CD14-positive monocyte (primary cell): ENCODE results near the gene TNFAIP8L3. TPM values are rescaled to one million over a fixed set of nuclear protein-coding genes. Genes with fewer than 3 reads are reported as not detected.

Experiments
- DNase-seq, 3 donors: peaks; one replicate each; pipeline ENCODE4 v3.0.0-alpha.2; 2011 to 2022
- H2AFZ ChIP-seq: 2 replicates; pipeline ENCODE4 v1.6.0; 2012; ENCODE audit warnings: mild to moderate bottlenecking, low read depth, low read length, inconsistent platforms; ENCODE audit not compliant: insufficient read depth, poor library complexity, severe bottlenecking
- H3K27ac ChIP-seq, 2 donors: 1 replicate in 1 of 2; 2 replicates in 1 of 2; pipeline ENCODE4 v1.5.1; 2012 to 2013; ENCODE audit warnings: low read length in 2 of 2, control low read depth in 1 of 2, inconsistent platforms in 1 of 2, low read depth in 1 of 2, mild to moderate bottlenecking in 1 of 2
- H3K27me3 ChIP-seq, 2 donors: one replicate each; pipeline versions ENCODE4 v1.6.0 to v1.6.1; 2011 to 2013; ENCODE audit warnings: low read length in 2 of 2; ENCODE audit not compliant: control insufficient read depth in 2 of 2, insufficient read depth in 2 of 2
- H3K36me3 ChIP-seq, 2 donors: replicated peaks in 1 of 2; 1 replicate in 1 of 2; 2 replicates in 1 of 2; pipeline versions ENCODE4 v1.5.1 to v1.6.1; 2012 to 2013; ENCODE audit warnings: low read length in 2 of 2, control low read depth in 1 of 2, inconsistent platforms in 1 of 2, mild to moderate bottlenecking in 1 of 2; ENCODE audit not compliant: insufficient read depth in 2 of 2, control insufficient read depth in 1 of 2
- H3K4me1 ChIP-seq, 2 donors: 1 replicate in 1 of 2; 2 replicates in 1 of 2; pipeline versions ENCODE4 v1.5.1 to v1.6.1; 2012 to 2013; ENCODE audit warnings: low read length in 2 of 2, control low read depth in 1 of 2, inconsistent platforms in 1 of 2, mild to moderate bottlenecking in 1 of 2, moderate library complexity in 1 of 2; ENCODE audit not compliant: insufficient read depth in 2 of 2, control insufficient read depth in 1 of 2
- H3K4me2 ChIP-seq: replicated peaks from 2 replicates; pipeline ENCODE3; 2012; ENCODE audit warnings: low read length, moderate library complexity, mild to moderate bottlenecking; ENCODE audit not compliant: poor library complexity, severe bottlenecking; ENCODE audit errors: extremely low read depth
- H3K4me3 ChIP-seq, 3 experiments: fragments of 200-600 bp in 1 of 3; sonication (generic) in 1 of 3; replicated peaks in 1 of 3; 1 replicate in 2 of 3; 2 replicates in 1 of 3; pipeline ENCODE4 v1.5.1; 2011 to 2013; ENCODE audit warnings: low read length in 3 of 3, mild to moderate bottlenecking in 3 of 3, control low read depth in 2 of 3, low read depth in 2 of 3, inconsistent platforms in 1 of 3, moderate library complexity in 1 of 3
- H3K79me2 ChIP-seq: 2 replicates; pipeline ENCODE4 v1.6.0; 2012; ENCODE audit warnings: mild to moderate bottlenecking, control low read depth, inconsistent platforms, low read length, moderate library complexity; ENCODE audit not compliant: insufficient read depth
- H3K9ac ChIP-seq: 2 replicates; pipeline ENCODE4 v1.6.0; 2017; ENCODE audit warnings: low read length, mild to moderate bottlenecking; ENCODE audit not compliant: insufficient read depth, poor library complexity, severe bottlenecking
- H3K9me3 ChIP-seq, 2 donors: replicated peaks in 1 of 2; 1 replicate in 1 of 2; 2 replicates in 1 of 2; pipeline versions ENCODE4 v1.5.1 to v1.6.1; 2012 to 2013; ENCODE audit warnings: low read length in 2 of 2, control low read depth in 1 of 2; ENCODE audit not compliant: control insufficient read depth in 1 of 2, insufficient read depth in 1 of 2
- H4K20me1 ChIP-seq: 2 replicates; pipeline ENCODE4 v1.6.0; 2012; ENCODE audit warnings: mild to moderate bottlenecking, low read length, control low read depth, moderate library complexity; ENCODE audit not compliant: insufficient read depth
- H3K27ac Mint-ChIP-seq, 7 donors: one replicate each; pipeline ENCODE4 v1.8.0; 2020; ENCODE audit warnings: mild to moderate bottlenecking in 7 of 7, mixed read lengths in 7 of 7, moderate library complexity in 6 of 7, inconsistent platforms in 2 of 7
- H3K27me3 Mint-ChIP-seq, 3 donors: one replicate each; pipeline ENCODE4 v1.8.0; 2021 to 2022; ENCODE audit warnings: low read depth in 3 of 3, mild to moderate bottlenecking in 3 of 3, mixed read lengths in 3 of 3, moderate library complexity in 3 of 3, inconsistent platforms in 1 of 3
- H3K36me3 Mint-ChIP-seq, 2 donors: one replicate each; pipeline ENCODE4 v1.8.0; 2020; ENCODE audit warnings: mixed read lengths in 2 of 2, inconsistent platforms in 1 of 2, mild to moderate bottlenecking in 1 of 2
- H3K4me1 Mint-ChIP-seq: one replicate; pipeline ENCODE4 v1.8.0; 2020; ENCODE audit warnings: mild to moderate bottlenecking, mixed read lengths
- H3K4me3 Mint-ChIP-seq, 2 donors: one replicate each; pipeline ENCODE4 v1.8.0; 2020; ENCODE audit warnings: mild to moderate bottlenecking in 2 of 2, mixed read lengths in 2 of 2, moderate library complexity in 1 of 2
- H3K9me3 Mint-ChIP-seq, 7 donors: one replicate each; pipeline ENCODE4 v1.8.0; 2020 to 2022; ENCODE audit warnings: mixed read lengths in 7 of 7, mild to moderate bottlenecking in 6 of 7, moderate library complexity in 6 of 7, inconsistent platforms in 2 of 7
- CTCF ChIP-seq: fragments of 200-600 bp; IDR thresholded peaks from one replicate; pipeline ENCODE4 v1.8.0; 2022; ENCODE audit warnings: antibody characterized with exemption, mild to moderate bottlenecking
- WGBS: methylation state at CpG from one replicate; pipeline ENCODE4 v1.1.5; 2013; ENCODE audit warnings: missing lambda C conversion rate; ENCODE audit not compliant: insufficient coverage; 5-methylcytosine and 5-hydroxymethylcytosine counted together
- intact Hi-C, 2 donors: fragments of 100-400 bp; cut with micrococcal nuclease; formaldehyde crosslinking; loops; one replicate each; pipeline versions ENCODE4 v1.15.0 to v1.15.1; 2023
- polyA plus RNA-seq, 3 donors: library from polyadenylated mRNA; depleted of rRNA in 1 of 3; unstranded in 2 of 3; stranded (reverse) in 1 of 3; fragments of 300-500 nt in 2 of 3; fragments of >200 nt in 1 of 3; fragmentation: Illumina TruSeq in 2 of 3; gene quantifications; 1 replicate in 2 of 3; 2 replicates in 1 of 3; pipeline ENCODE4 v1.2.3, GENCODE V29; 2012 to 2021

TNFAIP8L3 gene
- polyA plus RNA-seq, 3 donors = not detected

GRCh38 chr15:51065781-51066180 lies 28.9 kb downstream of the TNFAIP8L3 start:
- DNase-seq = no peak

GRCh38 chr15:51065261-51065660 lies 29.4 kb downstream of the TNFAIP8L3 start:
- no peaks in the 10 kb centered on the region for H3K36me3 Mint-ChIP-seq
- peaks cover 6 to 8% (median 8%) of the 10 kb centered on the region in 3 donors for H3K27me3 Mint-ChIP-seq
- peaks cover 0 to 5% (median 0%) of the 10 kb centered on the region in 7 donors for H3K9me3 Mint-ChIP-seq
- H3K9ac ChIP-seq = no peak overlapping the region
- no peak overlapping the region for H3K4me3 ChIP-seq
- H3K27me3 ChIP-seq = peaks cover 1 to 6% of the 10 kb centered on the region in 2 donors
- no peaks in the 10 kb centered on the region for H3K79me2 ChIP-seq
- H3K27ac Mint-ChIP-seq = no peak overlapping the region
- no peak overlapping the region for H3K27ac ChIP-seq
- no peaks in the 10 kb centered on the region for H3K9me3 ChIP-seq
- no peak overlapping the region for H2AFZ ChIP-seq
- intact Hi-C loops = no loop called here
- TF ChIP-seq CTCF = no peak
- DNase-seq = no peak
- H3K4me3 Mint-ChIP-seq = no peak overlapping the region
- no peaks in the 10 kb centered on the region for H4K20me1 ChIP-seq
- no peaks in the 10 kb centered on the region for H3K36me3 ChIP-seq
- H3K4me1 Mint-ChIP-seq = peaks cover 3% of the 10 kb centered on the region
- H3K4me2 ChIP-seq = no peak overlapping the region
- H3K4me1 ChIP-seq = no peaks in the 10 kb centered on the region

More at GRCh38 chr15:51065781-51066180, 28.9 kb downstream of the TNFAIP8L3 start:
- Histone ChIP-seq H3K36me3 (no peaks in the 10 kb centered on the region), H3K9ac (no peak overlapping the region), H3K27ac (no peak overlapping the region), H3K79me2 (no peaks in the 10 kb centered on the region), H3K27me3 (peaks cover 0 to 6% of the 10 kb centered on the region in 2 donors), H3K9me3 (no peaks in the 10 kb centered on the region), H3K4me3 (no peak overlapping the region), H4K20me1 (no peaks in the 10 kb centered on the region), H2AFZ (no peak overlapping the region), H3K4me1 (no peaks in the 10 kb centered on the region), H3K4me2 (no peak overlapping the region)
- Mint-ChIP-seq H3K36me3 (no peaks in the 10 kb centered on the region), H3K27ac (no peak overlapping the region), H3K4me1 (peaks cover 3% of the 10 kb centered on the region), H3K9me3 (peaks cover 0 to 5% (median 0%) of the 10 kb centered on the region in 7 donors), H3K27me3 (peaks cover 6 to 8% (median 6%) of the 10 kb centered on the region in 3 donors), H3K4me3 (no peak overlapping the region)
- no peak for TF ChIP-seq CTCF
- intact Hi-C loops = no loop called here
- 83% methylated on average over 1 of the region's 1 CpG for WGBS
